ENCODE data around the gene TNFRSF6B.

TNFRSF6B gene

DNA sequence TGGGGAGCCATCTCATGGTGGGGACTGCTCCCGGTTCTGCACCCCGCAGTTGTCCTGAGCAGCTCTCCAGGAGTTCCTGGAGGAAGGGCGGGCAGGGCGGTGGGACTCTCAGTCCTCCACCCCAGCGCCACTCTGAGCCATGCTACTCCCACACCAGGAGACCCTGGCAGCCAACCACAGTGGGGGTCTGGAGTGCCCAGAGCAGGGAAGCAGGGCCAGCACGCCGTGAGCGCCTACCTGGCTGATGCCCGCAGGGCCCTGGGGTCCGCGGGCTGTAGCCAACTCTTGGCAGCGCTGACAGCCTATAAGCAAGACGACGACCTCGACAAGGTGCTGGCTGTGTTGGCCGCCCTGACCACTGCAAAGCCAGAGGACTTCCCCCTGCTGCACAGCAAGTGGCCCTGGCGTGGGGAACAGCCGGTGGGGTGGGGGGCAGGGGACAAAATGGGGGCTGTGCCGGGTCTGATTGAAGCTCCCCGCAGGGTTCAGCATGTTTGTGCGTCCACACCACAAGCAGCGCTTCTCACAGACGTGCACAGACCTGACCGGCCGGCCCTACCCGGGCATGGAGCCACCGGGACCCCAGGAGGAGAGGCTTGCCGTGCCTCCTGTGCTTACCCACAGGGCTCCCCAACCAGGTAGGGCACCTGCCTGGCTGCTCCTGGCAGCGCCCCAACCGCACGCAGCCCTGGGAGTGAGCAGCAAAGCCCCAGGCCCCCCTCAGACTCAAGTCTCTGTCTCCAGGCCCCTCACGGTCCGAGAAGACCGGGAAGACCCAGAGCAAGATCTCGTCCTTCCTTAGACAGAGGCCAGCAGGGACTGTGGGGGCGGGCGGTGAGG is 1.6 kb upstream of the TNFRSF6B start:
- DNase-seq: no peak

- DNase-seq: no peak
Observed at GRCh38 chr20:63695424-63696305, 787 bp upstream of the TNFRSF6B start.

DNA sequence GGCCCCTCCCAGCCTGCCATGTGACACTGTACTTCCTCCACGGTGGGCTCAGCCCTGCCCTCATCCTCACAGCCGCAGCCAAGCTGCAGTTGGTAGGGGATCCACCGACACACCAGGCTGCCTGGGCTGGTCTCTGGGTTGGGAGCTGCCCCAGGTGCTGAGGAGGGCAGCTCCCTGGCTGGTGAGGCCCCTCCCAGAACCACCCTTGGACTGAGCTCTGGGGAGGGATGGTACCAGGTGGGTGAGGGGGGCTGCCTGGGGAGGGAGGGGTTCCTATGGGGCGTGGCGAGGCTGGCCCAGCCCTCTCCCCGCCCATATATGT is 185 bp upstream of the TNFRSF6B start:
- DNase-seq: no peak

GRCh38 chr20:63697357-63697867 is 960 bp downstream of the TNFRSF6B start:
- no peak for DNase-seq

- no peak for DNase-seq
Observed at GRCh38 chr20:63697868-63698545, 1.6 kb downstream of the TNFRSF6B start.

DNA sequence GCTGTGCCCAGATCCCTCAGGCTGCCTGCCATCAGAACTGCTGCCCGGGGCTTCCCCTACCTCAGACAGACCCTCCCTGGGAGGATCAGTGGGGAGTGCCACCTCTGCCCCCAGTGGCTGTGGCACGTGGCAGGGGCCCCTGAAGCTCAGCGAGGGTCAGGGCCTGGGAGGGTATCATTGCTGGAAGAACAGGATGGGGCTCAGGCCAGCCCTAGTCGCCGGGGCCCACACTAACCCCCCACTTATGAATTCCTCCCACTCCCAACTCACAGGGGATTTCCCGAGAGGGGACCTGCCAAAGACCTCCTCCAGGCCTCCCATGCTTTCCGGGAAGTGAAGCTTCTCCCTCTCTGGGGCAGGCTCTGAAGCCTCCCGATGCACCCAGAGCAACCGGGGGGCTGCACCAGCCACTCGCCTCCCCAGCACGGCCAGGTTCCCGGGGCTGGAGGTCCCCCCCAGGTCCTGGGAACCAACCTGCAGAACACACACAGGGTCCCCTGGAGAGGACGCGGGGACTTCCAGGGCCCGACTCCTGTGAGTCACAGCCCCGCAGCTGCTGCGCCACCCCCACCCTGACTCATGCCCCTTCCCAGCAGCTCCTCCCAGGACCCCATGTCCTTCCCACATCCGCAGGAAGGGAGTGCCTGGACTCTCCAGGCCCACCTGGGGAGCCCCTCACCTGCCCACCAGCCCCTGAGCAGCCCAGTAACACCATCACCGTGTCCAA is 2.5 kb downstream of the TNFRSF6B start:
- DNase-seq: peak in 1 of 51 donors; percentile 38

- DNase-seq: no peak
Observed at GRCh38 chr20:63699466-63700198, 3.2 kb downstream of the TNFRSF6B start.

GRCh38 chr20:63700199-63701050 is 4.0 kb downstream of the TNFRSF6B start:
- DNase-seq: no peak

GRCh38 chr20:63701051-63701328 is 4.5 kb downstream of the TNFRSF6B start:
- DNase-seq: no peak

DNA sequence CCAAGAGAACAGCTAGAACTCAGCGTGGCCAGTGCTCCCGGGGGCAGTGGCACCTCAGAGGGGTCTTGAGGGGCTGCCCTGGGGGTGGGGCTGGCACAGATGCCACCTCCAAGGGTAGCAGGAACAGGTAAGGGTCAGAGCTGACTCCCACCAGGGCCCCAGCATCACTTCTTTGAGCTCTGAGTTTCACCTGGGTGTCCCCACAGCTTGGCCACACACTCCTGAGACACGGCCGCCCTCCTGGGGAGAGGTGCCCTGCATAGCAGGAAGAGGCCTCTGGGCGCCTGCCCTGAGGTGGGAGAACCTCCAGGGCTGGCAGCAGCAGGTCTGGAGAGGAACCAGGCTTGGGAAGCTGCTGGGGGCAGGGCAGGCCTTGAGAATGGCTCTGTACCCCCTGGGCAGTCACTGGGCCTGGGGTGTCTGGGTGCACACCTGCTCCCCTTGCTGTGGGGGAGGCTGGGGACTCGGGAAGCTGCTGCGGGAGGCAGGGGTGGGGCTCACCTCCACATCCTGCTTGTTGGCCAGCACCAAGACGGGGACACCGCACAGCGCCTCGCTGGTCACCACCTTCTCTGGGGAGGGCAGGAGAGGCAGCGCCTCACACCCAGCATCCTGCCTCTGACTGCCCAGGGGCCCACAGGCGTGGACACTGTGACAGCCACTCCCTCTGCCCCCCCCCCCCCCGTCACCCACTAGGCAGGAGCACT is 5.0 kb downstream of the TNFRSF6B start:
- no peak for DNase-seq

DNA sequence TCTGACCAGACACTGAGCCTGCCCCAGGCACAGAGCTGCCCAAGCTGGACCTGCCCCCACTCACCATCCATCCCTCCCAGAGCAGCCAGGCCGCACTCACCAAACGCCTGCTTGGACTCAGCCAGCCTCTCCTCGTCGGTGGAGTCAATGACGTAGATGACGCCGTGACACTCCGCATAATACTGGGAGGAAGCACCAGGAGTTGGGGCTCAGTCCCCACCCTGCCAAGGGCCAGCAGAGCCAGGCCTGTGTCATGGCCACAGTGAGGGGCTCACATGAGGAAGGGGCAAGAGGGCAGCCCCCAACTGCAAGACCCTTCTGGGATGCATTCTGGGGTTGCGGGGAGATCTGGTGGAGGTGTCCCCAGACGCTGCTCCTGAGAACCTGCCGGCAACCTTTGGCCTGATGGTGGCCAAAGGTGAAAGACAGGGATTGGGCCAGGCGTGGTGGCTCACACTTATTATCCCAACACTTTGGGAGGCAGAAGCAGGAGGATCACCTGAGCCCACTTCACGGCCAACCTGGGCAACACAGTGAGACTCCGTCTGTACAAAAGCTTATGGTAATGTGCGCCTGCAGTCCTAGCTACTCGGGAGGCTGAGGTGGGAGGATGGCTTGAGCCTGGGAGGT is 5.7 kb downstream of the TNFRSF6B start:
- no peak for DNase-seq

GRCh38 chr20:63702751-63703470 is 6.5 kb downstream of the TNFRSF6B start:
- no peak for DNase-seq

GRCh38 chr20:63703471-63703975 is 7.1 kb downstream of the TNFRSF6B start:
- no peak for DNase-seq

DNA sequence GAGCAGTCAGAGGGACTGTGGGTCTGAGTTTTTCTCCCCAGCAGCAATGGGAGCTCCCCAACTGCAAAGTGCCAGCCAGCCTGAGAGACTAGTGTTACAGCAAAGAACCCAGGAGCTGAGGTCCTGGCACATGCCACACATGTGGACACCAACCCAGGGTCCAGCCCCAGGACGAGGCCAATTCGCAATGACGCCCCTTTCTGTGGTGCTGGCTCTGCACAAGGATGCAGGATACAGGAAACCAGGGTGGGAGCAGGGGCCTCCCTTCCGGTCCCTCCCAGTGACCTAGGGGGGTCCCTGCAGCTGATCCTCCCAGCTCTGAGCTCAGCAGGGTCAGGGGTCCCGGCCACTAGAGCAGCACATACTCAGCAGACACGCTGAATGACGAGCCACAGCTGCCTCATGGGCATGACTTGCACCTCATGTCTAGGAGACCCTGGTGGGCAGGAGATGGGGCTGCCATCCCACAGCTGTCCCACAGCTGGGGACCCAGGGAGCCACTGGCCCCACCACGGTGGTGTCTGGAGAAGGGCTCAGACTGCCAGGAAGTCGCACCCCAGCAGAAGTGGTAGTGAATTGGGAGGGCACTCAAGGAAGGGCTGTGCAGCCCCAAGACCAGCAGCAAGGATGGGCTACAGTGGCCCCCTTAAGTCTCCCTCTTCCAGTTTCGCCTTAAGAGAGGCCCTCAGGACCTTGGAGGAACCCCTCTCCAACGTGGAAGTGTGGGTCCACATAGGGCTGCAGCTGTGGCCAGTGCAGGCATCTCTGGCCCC is 7.7 kb downstream of the TNFRSF6B start:
- no peak for DNase-seq

DNA sequence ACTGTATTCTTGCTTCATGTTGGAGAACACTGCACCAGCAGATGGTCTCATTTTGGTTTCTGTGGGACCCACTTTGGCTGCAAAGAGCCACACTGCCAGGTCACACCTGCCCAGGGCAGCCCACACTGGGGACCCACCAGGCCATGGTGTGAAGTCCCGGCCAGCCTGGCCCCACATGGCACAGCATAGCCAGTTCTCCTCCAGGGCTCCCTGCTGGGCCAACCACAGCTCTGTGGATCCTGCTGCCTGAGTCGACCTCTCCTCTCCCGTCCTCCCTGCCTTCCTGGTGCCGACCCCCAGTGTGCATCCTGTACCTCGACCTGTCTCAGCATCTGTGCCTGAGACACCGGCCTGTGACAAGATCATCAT is 8.3 kb downstream of the TNFRSF6B start:
- no peak for DNase-seq

DNA sequence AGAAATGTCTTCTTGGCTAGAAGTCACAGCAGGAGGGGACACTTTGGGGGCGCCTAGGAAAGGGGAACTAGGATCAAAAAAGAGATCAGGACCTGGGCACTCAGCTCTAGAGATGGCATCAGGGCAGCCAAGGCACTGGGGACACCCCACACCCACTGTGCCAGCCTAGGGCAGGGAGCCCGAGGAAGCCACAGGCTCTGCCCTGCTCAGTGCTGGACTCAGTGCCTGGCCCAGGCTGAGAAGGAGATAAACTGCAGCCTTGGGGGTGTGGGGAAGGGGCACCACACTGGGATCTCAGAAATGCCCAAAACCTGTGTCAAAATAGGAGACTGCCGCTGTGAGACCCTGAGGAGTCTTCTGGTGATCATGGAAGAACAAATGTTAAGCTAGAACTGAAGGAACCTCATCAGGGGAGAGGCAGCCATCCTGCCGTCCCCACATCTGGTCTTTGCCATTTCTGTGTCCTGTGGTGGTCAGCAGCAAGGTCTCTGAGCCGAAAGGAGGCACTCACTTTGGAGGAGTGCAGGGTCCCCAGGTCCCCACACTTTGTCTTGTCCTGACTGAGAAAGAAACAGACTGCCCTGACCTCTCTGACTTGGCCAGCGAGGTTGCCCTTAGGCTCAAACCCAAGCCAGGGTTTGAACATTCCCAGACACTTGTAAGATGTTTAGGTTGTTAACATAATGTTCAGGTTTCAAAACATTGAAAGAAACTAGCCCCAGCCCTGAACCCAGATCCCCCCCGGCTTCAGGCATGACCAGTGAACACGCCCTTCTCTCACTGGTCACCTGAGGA is 9.0 kb downstream of the TNFRSF6B start:
- no peak for DNase-seq
